Measurements from ENCODE around the gene HES7.
"Not testable (repeated sequence)": the region's sequence is repeated elsewhere in the genome, so short reads cannot be mapped to it uniquely, and the experiment has no call there.

HES7 gene

DNA sequence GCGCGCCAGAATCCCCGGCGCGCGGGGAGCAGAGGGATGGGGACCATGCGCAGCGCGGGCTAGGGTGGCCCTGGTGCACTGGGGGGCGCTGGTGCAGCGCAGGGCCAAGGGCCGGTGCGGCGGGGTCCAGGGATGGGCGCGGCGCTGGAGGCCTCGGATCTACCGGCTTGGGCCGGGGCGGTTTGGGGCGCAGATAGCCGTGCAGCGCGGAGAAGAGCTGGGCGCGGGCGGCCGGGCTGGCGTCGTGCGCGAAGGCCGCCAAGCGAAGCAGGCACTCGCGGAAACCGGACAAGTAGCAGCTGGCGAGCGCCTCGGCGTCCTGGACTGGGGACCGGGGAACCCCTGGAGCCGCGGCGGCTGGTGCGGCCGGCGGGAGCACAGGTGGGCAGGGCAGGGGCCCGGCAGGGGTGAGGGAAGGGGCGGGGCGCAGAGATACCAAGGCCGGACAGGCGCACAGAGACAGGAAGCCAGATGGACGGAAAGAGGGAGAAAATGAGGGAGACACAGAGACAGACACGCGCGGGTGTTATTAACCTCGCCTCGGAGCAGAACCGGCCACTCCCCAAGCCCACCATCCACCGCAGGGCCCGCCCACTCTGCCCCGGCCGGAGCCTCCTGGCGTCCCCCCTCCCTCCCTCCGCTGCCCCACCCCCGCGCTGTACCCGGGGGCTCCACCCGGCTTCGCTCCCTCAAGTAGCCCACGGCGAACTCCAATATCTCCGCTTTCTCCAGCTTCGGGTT is 2.1 kb downstream of the HES7 start:
- DNase-seq = peak; percentile 60

DNA sequence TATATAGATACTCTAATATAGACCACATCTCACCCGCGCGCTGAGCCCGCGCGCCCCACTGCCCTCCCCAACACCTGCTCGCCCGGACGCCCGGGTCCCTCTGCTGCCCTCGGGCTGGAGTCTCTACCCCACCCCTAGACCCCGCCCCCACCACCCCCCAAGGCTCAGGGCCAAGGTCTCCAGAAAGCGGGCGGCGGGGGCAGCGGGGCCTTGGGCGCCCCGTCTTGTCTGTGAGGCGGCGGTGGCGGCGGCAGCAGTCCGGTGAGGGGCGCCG is 2.6 kb downstream of the HES7 start:
- DNase-seq = no peak

DNA sequence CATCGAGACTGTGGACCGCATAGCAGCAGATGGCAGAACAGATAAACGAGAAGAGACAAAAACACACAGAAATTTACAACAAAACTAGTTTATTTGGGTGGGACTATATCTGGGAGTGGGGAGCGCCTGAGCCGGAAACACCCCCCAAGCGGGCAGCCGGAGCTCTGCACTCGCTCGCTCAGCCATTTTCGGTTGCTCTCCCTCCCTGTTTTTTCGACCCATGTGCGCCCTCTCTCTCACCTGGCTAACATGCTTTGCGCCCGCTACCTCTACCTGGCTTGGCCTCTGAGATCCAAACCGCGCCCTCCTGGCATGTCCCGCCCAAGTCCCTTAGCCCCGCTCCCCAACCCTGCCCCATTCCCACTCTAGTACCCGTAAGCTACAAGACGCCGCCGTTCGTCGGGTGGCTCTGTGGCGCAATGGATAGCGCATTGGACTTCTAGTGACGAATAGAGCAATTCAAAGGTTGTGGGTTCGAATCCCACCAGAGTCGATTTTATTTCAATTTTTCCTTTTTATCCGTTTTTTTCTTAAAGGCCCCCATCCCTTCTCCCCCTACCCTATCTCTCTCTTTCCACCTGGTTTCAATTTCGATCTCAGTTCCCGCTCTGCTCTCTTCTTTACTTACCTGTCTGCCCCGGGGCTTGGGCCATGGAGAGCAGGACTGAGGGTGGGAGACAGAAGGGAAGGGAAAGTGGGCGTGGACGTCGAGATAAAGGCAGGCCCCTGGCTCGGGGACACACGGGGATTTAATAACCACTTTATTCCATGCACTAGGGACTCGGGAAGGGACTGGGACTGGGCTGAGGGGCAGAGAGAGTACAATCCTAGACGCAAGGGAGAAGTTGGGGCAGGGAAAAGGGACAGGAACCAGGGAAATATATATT is 3.1 kb downstream of the HES7 start:
- DNase-seq = peak; percentile 77

DNA sequence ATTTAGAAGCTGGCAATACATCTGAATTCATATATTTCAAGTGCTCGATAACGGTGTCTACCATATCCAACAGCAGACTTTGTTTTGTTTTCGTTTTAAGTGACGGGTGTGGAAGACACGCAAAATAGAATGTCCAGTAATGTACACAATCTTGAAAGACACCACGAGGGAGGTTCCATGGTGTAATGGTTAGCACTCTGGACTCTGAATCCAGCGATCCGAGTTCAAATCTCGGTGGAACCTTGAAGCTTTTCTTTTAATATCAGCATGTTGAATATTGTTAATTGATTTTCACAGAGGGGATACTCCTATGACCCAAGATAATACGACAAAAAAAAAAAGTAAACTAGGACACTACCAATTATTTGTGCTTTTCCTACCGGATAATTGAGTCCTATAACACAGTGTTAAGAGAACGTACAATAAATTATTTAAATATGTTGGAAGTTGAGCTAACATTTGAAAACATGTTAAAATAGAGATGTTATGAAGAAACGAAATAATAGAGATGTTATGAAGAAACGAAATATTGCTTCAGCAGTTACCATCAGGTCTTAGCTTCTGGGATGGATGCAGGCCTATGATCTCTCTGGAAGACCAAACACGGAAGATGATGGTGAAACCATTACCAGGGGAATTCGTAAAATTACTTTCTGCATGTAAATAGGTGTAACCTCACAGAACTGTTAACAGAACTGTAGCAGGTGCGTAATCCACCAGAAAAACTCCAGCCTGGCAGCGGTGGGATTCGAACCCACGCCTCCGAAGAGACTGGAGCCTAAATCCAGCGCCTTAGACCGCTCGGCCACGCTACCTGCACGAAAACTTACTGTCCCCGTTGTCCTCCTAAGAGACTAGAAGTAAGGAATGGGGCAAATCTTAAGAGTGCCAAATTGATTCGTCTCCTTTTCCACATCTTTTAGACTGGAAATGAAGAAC is 4.1 kb downstream of the HES7 start:
- DNase-seq = peak; percentile 87

- peak; percentile 87 for DNase-seq
These were observed 4.9 kb downstream of the HES7 start for GRCh38 chr17:8118769-8119580.

DNA sequence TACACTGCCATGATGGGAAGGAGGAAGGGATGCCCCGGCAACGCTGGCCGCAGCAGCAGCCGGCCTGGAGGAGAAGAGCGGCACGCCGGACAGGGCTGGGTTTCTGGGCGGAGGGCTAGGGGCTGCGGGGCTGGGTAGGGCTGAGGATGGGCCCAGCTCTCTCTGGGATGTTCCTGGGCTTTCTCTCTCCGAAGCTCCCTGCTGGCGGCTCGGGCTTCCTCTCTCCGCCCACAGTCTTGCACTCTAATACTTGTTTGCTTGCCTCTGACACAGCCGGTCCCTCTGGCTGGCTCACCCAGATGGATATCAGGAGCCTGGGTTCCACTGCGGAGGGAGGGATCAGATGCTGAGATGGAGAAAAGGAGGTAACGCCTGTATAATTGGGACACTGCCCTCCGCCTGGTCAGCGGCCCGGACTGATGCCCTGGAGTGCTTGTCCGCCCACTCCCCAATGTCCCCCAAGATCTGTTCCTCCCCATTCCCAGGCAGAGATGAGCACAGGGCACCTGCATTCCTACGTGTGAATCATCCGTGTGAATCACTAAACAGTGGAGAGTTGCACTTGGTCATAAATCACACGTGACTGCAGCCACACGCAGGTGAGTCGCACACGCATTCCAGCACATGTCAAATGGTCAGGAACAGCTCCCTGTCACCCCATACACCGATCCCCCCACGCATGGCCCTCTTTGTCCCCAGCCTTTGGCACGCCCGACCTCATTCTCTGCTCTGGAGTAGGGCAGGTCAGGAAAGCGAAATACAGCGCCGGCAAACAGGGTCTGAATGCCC is 5.7 kb downstream of the HES7 start, which contains the start of gene ALOXE3:
Gene ALOXE3, minus strand, starts transcription at position 535 of the 789 bp plus-strand sequence. Its CDS starts 524 bp downstream, at position 11.
- no peak for DNase-seq

DNA sequence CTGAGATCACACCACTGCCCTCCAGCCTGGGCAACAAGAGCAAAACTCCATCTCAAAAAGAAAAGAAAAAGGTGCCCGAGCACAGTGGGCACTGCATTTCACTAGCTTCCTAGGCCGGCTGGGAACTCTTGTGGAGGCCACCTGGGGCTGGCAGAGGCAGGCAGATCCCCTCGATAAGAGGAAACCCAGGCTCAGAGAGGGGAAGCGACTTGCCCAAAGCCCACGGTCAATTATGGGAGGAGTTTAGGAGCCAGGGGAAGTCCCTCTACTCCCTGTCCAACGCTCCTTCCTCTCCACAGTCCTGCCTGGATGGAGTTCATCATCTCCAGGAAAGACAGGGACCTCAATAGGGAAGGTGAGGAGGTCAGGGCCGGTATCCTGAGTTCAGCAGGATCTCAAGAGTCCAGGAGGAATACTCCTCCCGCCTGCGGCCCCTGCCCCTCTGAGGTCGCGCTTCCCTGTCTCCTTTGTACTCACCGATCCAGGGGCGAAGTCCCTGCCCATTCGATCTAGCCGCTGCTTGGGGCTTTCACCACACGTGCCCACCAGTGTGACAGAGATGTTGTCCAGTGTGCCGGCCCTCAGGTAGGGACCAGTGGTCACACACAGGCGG is 6.4 kb downstream of the HES7 start:
- no peak for DNase-seq

- no peak for DNase-seq
These were observed 7.1 kb downstream of the HES7 start for GRCh38 chr17:8116776-8117175.

DNA sequence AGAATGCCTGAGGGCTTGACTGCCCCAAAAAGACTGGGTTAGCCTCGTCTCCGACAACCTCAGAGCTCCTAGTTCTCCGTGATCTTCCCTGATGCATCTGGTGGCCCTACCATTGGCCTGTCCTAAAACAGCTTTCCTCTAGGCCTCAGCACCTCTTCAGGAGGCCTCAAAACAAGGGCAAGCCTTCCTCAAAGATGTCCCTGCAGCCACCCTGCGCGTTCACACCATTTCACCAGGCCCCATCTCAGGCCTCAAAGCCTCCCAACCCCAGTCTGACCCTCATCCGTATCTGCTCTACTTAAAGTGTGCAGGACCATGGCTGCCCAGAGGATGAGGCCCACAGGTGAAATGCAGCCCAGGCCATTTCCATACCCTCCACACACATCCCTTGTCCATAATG is 13.0 kb downstream of the HES7 start:
- no peak for DNase-seq

DNA sequence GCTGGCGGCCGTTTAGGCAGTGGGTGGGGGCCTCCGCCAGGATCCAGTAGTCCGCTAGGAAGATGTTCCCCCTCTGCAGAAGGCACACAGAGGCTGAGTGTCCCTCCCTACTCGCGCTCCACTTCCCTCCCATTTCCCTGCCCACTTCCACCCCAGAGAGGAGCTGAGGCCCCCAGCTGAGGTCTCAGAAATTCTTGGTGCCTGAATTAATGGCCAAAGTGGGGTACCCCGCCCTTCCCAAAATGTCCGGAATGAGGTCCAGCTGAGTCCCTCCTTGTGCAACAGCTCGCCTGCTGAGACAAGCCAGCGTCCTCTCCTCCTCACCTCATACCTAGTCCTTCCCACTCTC is 13.5 kb downstream of the HES7 start:
- DNase-seq = no peak

DNA sequence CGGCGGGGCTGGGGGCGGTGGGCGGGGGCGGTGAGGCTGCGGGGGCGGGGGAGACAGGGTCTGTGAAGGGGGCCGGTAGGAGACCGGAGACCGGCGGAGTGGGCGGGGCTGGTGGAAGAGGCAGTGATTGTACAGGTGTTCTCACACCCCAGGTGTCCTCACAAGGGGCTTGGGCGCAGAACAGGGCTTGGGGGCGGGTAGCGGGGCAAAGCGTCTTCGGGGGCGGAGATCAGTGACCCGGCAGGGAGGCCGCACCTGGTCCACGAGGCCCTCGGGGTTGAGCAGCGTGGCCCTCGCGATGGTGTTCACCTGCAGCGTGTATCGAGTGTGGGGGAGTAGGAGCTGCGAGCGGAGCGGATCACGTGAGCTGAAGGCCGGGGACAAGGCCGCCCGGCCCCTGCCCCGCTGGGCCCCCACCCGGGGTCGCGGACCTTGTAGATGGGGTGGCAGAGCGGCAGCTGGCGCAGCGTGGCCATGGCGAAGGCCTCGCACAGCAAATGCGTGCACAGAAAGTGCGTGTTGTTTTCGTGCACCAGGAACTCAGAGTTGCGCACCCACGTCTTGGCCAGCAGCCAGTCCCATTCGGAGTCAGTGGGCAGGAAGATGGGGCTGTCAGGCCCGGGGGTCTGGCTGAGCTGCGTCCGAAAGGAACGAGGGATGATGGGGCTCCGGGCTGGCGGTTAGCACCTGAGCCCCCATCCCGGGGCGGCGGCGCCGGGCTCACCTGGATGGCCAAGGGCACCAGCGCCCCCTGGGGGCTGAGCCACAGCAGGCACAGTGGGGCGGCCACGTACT is 14.0 kb downstream of the HES7 start:
- peak; percentile 83 for DNase-seq

DNA sequence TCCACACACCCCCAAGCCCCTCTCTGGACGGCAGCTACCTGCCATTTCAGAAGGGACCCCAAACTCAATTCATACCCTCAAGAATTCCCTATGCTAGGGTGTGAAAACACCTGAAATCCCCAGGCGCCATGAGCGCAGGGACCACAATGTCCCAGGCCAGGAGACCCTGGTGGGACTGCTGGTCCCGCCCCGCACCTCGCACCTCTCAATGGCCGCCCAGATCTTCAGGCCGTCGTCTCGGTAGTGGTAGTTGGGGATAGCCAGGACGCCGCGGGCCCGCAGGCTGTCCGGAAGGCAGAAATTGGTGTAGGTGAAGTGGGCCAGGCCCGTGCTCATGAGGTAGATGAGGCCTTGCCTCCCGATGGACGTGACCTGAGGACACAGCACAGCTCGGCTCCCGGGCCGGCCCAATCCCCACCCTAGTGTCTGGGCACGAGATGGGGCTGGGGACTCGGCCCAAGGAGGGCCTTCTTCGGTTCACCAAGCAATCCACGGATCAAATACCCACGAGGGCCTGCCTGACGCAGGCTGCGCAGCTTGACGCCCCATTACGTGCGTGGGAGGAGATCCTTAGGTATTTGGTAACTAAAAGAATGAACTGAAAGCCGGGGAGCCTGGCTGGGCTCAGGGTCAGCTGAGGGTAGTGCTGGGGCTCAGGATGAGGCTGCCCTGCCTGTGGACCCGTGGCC is 14.8 kb downstream of the HES7 start:
- no peak for DNase-seq

GRCh38 chr17:8106980-8107379 is 16.9 kb downstream of the HES7 start:
- not testable (repeated sequence) for DNase-seq

GRCh38 chr17:8105957-8106398 is 17.9 kb downstream of the HES7 start:
- no peak for DNase-seq

DNA sequence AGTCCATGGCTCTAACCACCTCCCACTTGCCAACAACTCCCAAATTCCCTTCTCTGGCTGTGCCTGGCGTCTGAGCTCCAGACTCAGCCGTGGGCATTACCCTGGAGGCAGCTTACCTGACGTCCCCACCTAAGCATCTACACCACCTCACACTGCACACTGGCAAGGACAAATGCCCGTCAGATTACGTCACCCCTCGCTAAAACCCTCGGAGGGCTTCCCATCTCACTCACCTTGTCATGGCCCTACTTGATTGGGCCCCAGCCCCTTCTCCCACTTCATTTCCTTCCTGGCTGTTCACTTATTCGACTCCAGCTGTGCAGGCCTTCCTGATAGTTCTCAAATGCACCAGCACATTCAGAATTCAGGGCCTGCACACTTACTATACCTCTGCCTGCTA is 19.0 kb downstream of the HES7 start:
- no peak for DNase-seq

DNA sequence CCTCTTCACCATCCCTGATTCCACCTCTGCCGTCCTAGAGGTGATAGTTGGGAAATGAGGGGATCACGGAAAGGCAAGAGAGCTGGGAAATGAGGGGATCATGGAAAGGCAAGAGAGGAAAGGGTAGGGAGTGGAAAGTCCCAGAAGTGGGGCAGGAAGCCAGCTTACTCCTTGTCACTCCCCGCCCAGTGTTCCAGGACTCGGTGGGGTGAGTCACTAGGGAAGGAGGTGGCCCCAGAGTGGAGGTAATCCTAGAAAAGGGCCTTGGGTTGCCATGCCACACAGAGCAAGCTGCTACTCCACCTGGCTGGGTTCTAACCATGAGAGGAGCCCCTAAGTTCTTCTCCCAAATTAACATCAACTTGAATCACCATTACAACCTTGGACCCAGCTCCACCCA is 20.4 kb downstream of the HES7 start:
- DNase-seq = no peak

DNA sequence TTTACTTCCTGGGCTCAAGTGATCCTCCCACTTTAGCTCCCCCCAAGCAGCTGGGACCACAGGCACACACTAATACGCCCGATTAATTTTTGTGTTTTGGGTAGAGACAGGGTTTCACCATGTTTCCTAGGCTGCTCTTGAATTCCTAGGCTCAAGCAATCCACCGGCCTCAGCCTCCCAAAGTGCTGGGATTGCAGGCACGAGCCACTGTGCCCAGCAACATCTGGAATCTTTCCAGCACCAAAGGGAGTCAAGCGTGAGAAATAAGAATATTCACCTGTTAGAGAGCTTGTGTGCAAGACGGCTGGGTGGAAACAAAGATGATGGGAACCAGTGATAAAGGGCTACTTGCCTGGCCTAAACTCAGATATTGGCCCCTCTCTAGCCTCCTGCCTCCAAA is 22.2 kb downstream of the HES7 start:
- DNase-seq = no peak

GRCh38 chr17:8100763-8101162 is 23.1 kb downstream of the HES7 start:
- no peak for DNase-seq

- no peak for DNase-seq
These were observed 23.8 kb downstream of the HES7 start for GRCh38 chr17:8100111-8100510.

- DNase-seq = no peak
These were observed 27.4 kb downstream of the HES7 start for GRCh38 chr17:8096541-8096940.
